ENCODE measurements around the gene LRFN2.

LRFN2 gene

DNA sequence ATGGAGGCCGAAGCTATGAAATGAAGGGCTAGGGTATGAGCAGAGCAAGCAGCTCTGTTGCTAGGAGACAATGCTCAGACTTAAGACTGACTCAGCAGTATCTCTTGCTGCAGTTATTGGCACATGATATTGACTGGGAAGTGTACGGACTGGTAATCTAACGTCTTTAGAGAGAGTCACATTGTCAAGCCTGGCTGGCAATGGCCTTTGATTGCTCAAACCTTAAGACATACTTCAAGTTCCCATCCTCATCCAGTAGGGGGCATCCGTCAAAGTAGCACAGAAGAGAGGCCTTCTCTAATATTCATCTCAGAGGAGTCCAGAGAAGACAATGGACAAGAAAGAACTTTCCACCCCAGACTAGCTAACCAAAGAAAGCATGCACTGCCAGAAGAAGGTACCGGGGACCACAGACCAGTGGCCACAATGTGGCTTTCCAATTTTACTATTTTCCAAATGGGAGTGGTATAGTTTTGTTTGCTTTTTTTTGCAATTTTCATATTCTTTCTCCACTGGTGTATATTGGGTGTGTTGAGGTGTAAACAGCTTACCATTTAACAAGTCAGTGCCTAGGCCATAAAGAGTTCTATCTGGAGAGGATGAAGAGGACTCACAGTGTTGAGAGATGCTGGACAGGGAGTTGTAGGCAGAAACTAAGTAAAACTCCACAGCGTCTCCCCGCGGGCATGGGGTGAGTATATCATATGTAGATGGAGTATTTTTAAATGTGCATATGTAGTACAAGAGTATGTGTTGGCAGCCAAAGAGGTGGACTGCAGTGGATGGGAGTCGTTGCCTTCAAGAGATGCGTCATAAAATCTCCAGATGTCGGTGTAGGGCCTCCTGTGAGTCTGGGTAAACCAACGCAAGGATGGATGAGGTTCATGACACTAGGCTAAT lies 36.7 kb downstream of the LRFN2 start:
- DNase-seq (ENCODE audit: low read depth, low spot score) = peak; percentile 2

GRCh38 chr6:40545954-40546353 lies 41.2 kb downstream of the LRFN2 start:
- no peak for DNase-seq (ENCODE audit: low read depth, low spot score)
- H3K27ac ChIP-seq = no peak overlapping the region

More for the DNA sequence above, 36.7 kb downstream of the LRFN2 start:
- no peak overlapping the region for H3K27ac ChIP-seq

- H3K27ac ChIP-seq = no peak overlapping the region
- DNase-seq (ENCODE audit: low read depth, low spot score) = peak; percentile 2
Measured at GRCh38 chr6:40543776-40544175, 43.4 kb downstream of the LRFN2 start.

- DNase-seq (ENCODE audit: low read depth, low spot score) = peak; percentile 36
- no peak overlapping the region for H3K27ac ChIP-seq
Measured at GRCh38 chr6:40543146-40543545, 44.0 kb downstream of the LRFN2 start.

GRCh38 chr6:40542175-40542764 lies 44.9 kb downstream of the LRFN2 start:
- H3K27ac ChIP-seq = no peak overlapping the region
- no peak for DNase-seq (ENCODE audit: low read depth, low spot score)

DNA sequence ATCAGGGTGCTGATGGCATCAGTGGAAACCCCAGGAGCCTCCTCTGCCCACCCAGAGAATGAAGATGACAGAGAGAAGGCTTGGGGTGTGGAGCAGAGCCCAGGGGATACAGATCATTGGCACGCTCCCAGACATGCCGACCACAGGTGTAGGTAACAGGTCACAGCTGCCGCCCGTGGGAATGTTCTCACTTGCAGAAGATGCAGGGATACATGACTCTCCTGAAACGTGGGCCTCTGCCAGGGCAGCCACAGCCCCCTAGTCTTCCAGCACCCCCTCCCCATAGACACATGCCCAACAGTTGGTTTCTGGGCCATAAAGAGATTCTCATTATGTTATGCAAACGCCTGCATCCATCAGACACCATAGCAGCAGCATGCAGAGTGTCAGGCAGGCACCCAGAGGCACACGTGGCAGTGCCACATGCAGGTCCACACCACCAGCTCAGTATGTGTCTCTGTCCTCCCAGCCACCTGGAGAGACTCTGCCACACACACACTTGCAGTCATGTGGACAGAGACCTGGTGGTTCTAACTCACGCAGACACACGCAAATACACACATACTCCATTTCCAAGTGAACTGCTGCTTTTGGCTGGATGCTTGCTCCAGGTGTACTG lies 45.5 kb downstream of the LRFN2 start:
- no peak for DNase-seq (ENCODE audit: low read depth, low spot score)
- no peak overlapping the region for H3K27ac ChIP-seq

DNA sequence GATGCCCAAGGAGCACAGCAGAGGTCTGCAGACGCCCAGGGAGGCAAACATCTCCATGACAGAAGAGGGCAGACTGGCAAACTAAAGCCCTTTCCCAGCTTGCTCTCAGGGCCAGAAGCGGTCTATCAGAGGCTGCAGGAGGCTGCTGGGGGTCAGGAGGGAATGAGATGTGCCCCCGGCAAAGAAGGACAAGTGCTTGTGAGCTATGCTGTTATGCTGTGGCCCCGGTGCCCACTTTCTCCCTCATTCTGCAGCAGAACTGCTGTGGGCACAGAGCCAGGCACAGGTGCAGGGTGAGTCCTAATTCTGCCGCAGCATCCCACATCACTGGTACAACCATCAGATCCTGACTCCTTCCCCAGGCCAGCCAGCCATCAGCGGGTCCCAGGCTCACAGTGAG lies 46.4 kb downstream of the LRFN2 start:
- H3K27ac ChIP-seq = no peak overlapping the region
- no peak for DNase-seq (ENCODE audit: low read depth, low spot score)

- no peak for DNase-seq (ENCODE audit: low read depth, low spot score)
Measured at GRCh38 chr6:40539853-40540252, 47.3 kb downstream of the LRFN2 start.

DNA sequence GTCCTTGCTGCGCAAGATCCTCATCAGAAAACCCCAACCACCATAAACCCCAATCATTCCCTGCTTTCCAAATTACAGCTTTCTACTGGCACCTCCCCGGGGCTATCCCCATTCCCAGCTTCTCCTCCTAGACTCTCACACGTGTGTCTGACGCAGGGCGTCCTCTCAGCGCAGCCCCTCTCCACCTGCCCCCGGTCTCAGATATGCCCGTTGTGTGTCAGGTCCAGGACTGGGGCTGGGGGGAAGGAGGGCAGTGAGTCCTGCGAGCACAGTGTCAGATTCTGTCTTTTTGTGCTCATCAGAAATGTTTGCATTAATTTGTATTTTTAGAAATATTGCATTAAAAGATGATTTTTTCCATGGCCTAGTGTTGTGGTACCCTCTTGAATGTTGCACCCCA lies 48.6 kb downstream of the LRFN2 start:
- no peak for DNase-seq (ENCODE audit: low read depth, low spot score)
- no peak overlapping the region for H3K27ac ChIP-seq

More at GRCh38 chr6:40539853-40540252, 47.3 kb downstream of the LRFN2 start:
- no peak overlapping the region for H3K27ac ChIP-seq

DNA sequence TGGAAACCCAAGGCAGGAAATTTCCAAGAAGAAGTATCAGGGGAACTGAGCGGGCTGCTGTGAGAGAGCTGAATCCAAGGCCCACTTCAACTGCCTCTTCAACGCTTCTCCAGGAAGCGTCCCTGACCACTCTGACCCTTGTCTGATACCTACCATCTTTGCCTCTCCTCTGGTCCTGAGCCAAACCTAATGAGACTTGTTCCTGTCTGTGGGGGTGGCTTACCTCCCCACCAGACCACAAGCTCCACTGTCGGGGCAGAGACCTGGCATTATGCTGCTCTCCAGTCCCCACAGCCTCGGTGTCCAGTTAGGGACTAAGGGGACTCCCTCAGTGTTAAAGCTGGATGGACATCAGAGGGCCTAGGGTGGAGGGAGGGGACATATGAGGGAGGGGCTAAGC lies 49.7 kb downstream of the LRFN2 start:
- no peak overlapping the region for H3K27ac ChIP-seq
- DNase-seq (ENCODE audit: low read depth, low spot score) = no peak

DNA sequence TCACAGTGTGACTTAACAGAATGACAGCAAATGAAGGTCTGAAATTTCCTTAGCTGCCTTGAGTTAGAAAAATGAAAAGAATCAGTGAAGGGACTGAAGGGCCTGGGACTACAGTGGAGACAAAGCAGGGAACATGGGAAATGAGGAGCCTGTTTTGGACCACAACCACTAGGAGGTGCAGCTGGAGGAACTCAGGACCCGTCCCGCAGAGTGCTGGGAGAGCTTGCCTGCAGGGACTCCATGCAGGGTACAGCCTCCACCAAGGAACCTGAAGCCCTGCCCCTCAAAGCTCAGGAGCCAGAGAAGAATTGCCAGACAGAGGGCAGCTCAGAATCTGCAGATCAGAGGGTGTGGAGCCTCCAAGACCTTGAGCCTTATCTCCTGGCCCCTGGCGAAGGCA lies 50.7 kb downstream of the LRFN2 start:
- DNase-seq (ENCODE audit: low read depth, low spot score) = no peak
- H3K27ac ChIP-seq = no peak overlapping the region

- DNase-seq (ENCODE audit: low read depth, low spot score) = no peak
- H3K27ac ChIP-seq = no peak overlapping the region
Measured at GRCh38 chr6:40535819-40536380, 51.3 kb downstream of the LRFN2 start.

- DNase-seq (ENCODE audit: low read depth, low spot score) = no peak
- H3K27ac ChIP-seq = no peak overlapping the region
Measured at GRCh38 chr6:40535110-40535818, 51.9 kb downstream of the LRFN2 start.

DNA sequence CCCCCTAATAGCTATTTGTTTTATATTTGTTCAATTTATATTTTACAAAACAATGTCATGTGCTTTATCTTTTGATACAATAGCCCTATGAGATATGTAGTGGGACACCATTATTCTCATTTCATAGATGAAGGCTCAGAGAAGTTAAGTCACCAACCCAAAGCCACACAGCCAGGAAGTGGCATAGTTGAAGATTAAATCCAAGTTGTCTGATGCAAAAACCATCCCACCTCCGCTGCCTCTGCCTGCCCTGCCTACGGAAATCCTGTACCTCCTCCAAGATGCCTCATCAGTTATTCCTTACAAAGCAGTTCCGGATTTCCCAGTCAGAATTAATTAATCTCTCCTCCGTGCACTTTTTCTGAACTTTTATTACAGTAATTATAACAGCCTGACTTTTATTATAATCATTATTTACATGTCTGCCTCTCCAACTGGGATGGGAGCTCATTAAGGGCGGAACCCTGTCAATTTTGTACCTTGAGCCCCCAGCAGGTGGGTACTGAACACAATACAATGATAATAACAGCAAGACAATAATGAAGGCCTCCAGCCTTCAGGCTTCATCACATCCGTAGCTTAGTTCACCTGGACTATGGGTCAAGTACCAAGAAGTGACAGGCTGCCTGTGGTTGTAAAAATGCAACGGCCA lies 54.7 kb downstream of the LRFN2 start:
- DNase-seq (ENCODE audit: low read depth, low spot score) = no peak
- no peak overlapping the region for H3K27ac ChIP-seq

- DNase-seq (ENCODE audit: low read depth, low spot score) = no peak
- no peak overlapping the region for H3K27ac ChIP-seq
Measured at GRCh38 chr6:40529919-40530318, 57.2 kb downstream of the LRFN2 start.

GRCh38 chr6:40529040-40529439 lies 58.1 kb downstream of the LRFN2 start:
- H3K27ac ChIP-seq = no peak overlapping the region
- no peak for DNase-seq (ENCODE audit: low read depth, low spot score)

GRCh38 chr6:40528051-40528450 lies 59.1 kb downstream of the LRFN2 start:
- no peak for DNase-seq (ENCODE audit: low read depth, low spot score)
- no peak overlapping the region for H3K27ac ChIP-seq

- no peak overlapping the region for H3K27ac ChIP-seq
- no peak for DNase-seq (ENCODE audit: low read depth, low spot score)
Measured at GRCh38 chr6:40526036-40526435, 61.1 kb downstream of the LRFN2 start.

DNA sequence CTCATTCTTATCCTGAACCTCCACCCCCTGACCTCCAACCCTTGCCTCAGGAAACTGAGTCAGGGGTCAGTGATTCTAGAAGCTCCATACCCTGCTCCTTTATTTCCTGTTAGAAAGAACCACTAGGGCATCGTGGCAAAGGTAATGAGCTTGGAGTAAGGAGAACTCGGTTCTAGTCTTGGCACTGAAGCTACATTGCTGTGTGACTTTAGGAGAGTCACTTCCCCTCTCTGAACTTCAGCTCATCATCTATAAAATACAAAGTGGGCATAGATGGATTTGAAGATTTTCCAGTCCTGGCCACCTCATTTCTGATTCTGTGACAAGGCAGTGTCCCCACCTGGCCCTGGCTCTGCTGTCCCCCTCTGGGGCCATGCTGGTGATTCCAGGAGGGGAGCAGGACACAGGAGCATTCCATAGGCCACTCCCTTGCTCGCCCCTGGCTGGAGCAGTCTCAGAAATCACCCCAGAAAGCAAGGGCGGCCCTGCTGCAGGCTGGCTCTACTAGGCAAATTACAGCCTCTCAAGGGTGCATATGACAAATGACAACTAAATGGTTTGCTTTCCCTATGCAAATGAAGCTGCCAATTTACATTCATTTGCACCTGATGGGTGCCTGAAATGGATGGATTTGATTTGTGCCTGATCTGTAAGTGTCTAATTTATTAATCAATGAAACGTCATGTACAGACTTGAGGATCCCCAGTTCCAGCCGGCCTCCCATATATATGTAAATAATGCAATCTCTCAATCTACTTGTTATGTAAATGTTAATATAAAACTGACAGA lies 62.2 kb downstream of the LRFN2 start:
- no peak for DNase-seq (ENCODE audit: low read depth, low spot score)
- H3K27ac ChIP-seq = no peak overlapping the region
